Posterior cingulate gyrus (tissue), 11 donors: ENCODE results near the gene E2F6.

Experiments
- DNase-seq, 10 donors: peaks; one replicate each; pipeline versions ENCODE4 v3.0.0 to v3.0.0-alpha.2; 2020 to 2021; ENCODE audit warnings: mixed read lengths in 3 of 10
- intact Hi-C: fragments of 100-400 bp; cut with DNase I; formaldehyde crosslinking; loops from one replicate; pipeline ENCODE4 v1.15.1; 2023

The E2F6 gene, protein sequence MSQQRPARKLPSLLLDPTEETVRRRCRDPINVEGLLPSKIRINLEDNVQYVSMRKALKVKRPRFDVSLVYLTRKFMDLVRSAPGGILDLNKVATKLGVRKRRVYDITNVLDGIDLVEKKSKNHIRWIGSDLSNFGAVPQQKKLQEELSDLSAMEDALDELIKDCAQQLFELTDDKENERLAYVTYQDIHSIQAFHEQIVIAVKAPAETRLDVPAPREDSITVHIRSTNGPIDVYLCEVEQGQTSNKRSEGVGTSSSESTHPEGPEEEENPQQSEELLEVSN

DNA sequence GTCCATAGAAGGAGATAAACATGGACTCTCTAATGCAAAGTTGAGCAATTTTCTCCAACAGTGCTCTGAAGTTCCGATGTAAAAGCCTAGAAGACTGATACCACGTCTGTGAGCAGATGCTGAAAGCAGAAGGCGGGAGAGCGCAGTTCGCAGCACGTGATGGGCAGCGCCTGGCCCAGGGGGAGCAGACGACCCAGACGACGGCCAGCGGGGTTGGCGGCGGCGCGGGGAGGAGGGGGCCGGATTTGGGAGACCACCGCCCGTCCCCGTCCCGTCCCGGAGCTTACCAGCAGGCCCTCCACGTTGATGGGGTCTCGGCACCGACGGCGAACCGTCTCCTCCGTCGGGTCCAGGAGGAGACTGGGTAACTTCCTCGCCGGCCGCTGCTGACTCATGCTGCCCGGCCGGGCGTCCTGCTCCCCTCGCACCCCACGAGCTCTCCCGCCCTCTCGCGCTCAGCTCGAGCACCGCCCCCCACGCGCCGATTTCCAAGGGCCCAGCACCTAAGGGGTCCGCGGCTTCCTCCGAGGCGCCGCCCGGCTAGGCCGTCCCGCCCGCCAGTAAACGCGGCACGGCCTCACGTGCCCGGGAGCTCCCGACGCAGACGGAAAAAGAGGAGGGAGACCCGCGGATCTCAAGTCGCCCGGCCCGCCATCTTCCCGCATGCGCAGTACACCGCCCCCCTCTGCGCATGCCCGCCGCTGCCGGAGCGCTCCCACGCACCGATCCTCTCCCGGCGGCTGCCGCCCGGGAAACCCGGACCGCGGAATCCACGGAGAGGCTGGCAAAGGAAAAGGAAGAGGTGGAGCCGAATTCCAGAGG is at the start of gene E2F6:
Gene E2F6 (minus strand): TSS at position 677 of the 822 bp plus-strand sequence. CDS start 282 bp downstream, at position 395.
- peak; percentile 88 to 99 (median 92) for DNase-seq
- intact Hi-C loops = no loop called here

DNA sequence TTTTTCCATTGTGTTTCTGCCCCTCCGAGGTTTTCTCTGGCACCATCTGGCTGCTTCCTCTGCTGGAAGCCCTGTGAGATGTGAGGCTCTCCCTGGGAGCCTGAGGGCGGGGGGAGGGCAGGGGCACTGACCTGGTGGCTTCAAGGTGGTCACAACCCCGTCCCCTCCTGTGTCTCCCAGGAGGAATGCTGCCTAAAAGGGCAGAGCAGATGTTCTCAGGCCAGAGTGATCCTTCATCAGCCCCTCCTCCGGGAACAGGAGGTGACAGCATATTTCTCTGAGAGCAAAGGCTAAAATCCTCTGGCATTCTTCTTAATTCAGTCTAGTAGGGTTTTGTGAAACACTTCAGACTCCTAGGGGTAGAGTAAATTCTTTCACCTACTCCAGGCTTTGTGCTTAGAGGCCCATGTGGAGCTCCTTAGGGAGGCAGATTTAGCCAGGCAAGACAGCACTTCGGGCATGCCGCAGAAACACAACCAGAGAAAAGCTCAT is 49.6 kb upstream of the E2F6 start:
- DNase-seq = no peak
- intact Hi-C loops = no loop called here

DNA sequence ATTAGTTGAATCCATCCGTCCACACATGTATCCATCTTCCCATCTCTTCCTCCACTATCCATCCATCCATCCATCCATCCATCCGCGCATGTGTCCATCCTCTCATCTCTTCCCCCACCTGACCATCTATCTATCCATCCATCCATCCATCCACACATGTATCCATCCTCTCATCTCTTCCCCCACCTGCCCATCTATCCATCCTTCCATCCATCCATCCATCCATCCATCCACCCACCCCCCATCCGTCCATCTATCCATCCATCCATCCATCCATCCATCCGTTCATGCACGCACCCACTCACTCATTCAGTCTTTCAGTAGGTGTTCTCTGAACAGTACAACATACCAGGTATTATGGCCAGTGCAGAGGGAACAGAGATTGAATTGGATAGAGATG is 48.9 kb upstream of the E2F6 start:
- DNase-seq = no peak
- intact Hi-C loops = no loop called here

DNA sequence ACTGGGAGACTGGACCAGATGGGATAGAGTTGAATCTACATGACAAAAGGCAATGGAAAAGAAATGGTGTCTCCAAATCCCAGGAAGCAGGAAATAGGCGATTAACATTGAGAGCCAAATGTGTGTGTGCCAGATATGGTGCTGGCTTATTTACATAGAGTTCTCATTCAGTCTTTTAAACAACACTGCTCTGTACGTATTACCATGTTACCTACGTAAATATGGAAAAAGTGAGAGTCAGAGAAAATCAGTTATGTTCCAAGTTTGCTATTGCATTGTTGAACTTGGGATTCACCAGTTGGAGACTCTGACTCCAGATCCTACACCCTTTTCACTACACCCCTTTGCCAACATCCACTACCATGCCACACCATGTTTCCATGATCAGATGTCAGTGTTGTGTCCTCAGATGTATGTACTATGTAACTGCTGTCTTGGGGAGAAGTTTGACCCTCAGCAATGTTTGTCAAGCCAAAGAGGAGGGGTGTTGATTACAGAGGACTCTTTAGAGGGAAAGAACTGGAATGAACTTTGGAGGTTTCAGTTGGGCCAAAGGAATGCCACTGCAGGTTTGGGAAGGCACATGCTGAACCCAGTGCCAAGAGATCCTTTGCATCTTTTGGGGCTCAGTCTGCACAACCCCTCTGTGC is 48.2 kb upstream of the E2F6 start:
- no peak for DNase-seq
- intact Hi-C loops = no loop called here

DNA sequence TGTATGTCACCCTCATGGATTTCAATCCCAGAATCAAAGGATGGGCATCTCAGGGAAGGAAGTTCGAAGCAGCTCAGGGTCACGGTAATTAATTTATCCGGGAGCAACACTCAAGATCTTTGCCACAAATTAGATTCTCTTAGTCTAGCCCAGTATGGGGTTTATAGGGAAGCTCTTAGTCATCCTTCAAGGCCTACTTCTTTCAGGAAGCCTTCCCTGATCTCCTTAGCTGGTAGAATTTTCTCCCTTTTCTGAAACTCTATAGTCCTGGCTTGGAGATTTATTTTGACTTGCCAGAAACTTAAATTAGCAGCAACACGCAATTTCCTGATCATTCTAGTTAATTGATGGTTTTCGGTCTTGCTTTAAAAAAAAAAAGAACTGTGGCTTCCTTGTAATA is 47.4 kb upstream of the E2F6 start:
- intact Hi-C loops = no loop called here
- DNase-seq = no peak

DNA sequence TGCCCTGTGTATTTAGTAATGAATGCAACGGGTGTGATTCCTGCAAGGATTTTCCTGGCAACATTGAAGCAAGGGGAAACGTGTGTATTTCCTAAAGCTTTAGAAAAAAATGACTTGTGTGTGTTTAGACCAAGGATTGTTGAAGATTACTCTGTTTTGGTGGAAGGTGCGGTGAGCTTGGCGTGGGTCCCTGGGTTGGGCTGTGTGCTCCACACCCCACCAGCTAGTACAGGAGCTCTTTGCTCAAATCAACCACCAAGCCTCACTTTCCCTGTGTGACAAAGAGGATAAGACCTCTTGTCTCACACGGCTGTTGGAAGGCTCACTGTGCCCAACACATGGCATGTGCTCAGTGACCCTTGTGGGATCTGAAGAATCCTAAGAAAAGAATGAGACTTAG is 46.5 kb upstream of the E2F6 start:
- no peak for DNase-seq
- intact Hi-C loops = no loop called here

DNA sequence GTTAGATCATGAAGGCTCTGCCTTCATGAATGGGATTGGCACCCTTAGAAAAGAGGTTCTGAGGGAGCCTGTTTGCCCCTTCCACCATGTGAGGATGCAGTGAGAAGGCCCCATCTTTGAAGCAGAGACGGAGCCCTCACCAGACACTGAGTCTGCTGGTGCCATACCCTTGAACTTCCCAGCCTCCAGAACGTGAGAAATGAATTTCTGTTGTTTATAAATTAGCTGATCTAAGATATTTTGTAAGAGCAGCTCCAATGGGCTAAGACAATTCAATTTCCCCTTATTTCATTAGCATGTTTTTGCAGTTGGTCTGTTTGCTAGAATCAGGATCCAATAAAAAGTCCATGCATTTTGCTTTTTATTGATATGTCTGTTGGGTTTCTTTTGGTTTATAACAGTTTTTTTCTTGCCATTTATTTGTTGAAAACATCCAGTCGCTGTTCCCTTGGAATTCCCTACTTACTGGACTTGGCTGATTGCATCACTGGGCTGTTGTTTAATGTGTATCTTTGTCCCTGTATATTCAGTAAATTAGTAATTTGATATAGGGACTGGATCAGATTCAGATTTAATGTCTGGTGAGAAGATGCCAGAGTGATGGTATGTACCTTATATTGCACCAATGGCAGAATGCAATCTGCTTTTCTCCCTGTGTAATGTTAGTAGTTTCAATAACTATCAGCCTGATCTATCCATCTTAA is 43.8 kb upstream of the E2F6 start:
- intact Hi-C loops = no loop called here
- no peak for DNase-seq

DNA sequence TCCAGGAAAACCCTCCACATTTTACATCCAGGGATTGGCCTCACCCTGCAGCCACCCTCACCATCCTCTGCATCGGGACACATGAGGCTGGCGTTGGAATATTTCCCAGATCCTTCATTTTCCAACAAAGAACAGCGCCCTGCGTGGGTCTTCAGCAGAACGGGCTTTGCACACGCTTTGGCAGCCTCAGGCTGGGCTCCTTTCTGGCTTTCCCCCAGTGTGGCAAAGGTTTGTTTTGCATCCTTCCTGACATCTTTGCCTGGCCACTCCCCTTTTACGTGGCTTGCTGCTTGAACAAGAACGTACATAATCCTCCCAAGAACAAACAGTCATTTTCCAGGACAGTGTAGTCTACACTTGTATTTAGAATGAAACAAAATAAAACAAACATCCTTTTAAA is 42.3 kb upstream of the E2F6 start:
- intact Hi-C loops = no loop called here
- DNase-seq = peak in 9 of 10 donors; percentile 22 to 87 (median 36)

DNA sequence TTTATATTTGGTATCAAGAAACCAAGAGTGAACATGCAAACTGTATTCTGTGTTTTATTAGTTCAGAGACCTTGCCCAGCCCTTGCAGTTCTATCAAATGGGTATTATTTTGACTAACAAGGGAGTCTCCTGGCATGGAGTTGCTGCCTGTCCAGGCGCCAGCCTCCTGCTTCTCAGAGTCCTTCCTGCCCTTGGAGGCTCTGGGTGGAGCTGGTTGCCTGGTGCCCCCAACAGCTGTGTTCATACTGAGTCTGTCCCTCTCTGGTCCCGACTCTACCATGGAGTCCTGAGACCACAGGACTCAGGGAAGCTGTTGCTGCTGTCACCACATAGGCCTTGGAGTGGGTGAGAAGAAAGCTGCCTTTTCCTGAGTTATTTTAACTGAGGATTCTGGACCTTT is 41.6 kb upstream of the E2F6 start:
- intact Hi-C loops = no loop called here
- no peak for DNase-seq

DNA sequence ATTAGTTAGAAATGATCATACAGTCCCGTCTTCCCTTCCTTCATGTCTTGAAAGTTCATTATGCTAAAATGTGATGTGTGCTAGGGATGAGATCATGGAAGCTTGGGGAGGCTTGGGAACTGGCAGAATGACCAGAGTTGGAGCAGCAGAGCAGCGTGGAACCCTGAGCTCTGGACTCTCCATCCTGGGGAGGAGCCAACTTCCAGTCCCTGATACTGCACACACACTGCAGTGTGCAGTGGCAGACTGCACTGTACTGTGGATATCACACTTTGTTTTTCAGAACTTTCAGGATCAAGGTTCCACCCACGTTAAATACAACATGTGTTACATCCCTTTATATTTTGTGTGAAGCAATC is 40.6 kb upstream of the E2F6 start:
- intact Hi-C loops = no loop called here
- no peak for DNase-seq

DNA sequence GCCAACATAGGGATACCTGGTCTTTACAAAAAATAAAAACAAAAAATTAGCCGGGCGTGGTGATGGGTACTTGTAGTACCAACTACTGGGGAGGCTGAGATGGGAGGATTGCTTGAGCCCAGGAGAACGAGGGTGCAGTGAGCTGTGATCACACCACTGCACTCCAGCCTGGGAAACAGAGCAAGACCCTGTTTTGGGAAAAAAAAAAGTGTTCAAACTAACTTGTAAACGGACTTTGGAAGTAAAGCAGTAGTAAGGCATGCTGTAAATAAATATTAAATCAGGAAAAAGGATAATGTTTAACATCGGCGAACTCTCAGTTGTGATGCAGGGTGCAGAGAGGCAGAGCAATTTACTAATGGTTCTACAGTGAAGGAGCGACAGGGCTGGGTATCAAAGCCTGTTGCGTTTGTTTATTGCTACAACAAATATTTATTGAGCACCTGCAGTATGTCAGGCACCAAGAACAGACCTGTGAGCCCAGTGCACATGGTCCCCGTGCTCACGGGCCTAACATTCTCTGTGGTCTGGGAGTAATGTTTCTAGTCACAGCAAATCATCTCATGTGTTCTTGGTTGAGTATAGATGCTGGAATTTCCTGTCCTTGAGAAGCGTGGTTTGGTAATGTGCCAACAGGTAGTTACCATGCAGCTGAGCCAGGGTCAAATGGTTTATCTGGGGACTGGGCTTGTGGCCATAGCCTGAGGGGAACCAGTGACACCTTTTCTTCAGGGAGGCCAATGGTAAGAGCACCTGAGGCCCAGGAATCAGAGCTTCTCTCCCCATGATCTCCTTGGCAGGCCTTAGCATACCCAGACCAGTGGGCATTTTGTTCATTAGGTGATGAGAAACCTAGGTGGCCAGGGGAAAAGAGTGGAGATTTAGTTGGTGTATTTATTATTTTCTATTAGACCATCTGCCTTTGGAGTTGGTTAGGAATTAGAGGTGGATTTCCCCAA is 40.0 kb upstream of the E2F6 start:
- intact Hi-C loops = no loop called here

DNA sequence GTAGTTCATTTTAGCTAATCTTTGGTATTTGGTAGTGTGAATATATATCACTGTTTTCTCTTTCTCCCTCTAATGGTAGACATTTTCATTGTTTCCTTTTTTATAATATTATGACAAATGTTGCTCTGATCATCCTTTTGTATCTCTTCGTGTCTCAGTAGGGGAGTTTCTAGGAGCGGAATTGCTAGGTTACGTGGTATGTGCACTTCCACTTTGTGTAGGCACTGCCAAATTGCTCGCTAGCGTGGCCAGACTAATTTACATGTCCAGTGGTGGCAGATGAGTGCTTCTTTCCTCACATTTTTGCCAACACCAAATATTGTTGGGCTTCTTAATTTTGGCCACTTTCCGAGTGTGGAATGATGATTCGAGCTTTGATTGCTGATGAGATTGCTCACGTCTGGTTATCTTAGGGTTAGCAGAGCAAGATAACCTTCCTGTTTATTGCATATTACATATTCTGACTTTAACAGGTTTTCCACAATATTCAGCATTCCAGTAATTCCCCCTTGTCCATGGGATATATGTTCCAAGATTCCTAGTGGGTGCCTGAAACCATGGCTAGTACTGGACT is 37.5 kb upstream of the E2F6 start:
- no peak for DNase-seq
- intact Hi-C loops = no loop called here

More for the DNA sequence above, 40.0 kb upstream of the E2F6 start:
- no peak for DNase-seq

DNA sequence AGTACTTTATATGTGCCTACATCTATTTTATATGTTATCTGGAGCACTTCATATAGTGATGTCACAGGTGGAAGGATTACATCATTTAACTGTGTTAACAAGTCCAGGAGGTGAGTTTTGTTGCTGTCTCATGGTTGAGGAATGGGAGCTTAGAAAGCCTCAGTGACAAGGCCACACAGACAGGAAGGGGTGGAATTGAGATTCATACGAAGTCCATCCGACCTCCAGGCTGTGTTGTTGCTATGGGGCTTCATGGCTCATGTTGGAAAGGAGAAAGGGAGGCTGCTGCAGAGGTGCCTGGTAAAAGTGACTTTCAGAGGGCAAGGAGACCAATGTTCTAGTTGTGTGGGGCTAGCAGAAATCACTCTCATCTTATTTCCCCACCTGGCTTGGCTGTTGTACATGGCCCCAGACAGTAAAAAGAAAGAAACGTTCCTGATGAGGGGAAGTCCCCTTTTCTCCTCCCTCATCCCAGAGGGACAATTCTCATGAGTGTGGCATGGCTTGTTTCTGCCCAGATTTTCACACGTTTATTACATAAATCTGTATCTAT is 36.9 kb upstream of the E2F6 start:
- DNase-seq = no peak
- intact Hi-C loops = no loop called here

DNA sequence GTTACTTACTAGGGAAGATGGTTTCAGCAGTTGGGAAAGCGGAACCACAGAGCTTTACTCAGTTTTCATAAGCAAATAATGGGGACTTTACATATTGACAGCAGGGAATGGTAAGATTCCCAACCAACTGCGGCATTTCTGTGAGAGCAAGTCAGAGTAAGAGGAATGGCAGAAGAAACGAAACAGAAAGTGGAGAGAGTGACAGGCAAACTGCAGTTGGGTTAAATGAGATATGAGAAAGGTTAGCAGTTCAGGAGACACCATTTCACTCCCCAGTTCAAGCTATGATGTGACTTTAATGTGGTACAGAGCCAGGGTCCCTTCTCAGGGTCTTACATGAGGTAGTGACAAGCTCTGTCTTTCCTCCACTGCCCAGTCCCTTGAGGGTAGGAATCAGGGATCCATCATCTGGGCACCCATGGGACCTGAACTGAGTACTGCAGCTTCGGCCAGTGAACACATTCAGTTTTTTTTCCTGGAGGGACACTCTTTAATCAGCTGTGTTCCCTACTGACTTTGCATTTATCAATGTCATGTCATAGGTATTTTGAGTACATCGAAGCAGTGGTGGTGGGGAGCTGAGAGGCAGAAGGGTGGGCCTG is 34.8 kb upstream of the E2F6 start:
- no peak for DNase-seq
- intact Hi-C loops = no loop called here

DNA sequence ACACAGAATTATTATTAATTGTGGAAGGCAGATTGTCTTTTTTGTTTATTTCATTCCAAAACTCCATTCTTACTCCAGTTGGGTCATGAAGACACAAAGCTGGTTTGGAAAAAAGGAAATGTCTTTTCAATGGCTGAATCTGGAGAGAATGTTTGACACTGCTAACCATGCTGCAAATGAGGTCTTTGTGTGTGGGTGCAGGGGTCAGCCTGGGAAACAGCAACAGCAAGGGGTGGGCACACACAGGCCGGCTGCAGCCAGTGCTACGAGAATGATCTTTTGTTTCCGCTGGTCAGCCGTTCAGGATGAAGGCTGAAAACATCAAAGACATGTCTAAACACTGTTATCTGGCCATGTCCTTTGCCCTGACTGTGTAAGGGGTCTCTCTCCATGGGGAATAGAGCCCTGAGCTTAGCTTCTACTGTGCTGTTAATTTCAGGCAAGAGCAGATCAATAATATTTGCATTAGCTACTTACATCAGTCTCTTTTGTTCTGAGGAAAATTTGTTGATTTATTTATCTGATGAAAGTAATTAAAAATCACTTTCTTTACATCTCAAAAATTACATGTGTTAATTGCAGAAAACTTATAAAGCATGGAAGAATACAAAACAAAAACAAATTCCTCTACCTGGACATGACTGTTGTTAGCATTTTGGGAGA is 33.3 kb upstream of the E2F6 start:
- intact Hi-C loops = no loop called here
- peak in 7 of 10 donors; percentile 34 to 92 (median 48) for DNase-seq

DNA sequence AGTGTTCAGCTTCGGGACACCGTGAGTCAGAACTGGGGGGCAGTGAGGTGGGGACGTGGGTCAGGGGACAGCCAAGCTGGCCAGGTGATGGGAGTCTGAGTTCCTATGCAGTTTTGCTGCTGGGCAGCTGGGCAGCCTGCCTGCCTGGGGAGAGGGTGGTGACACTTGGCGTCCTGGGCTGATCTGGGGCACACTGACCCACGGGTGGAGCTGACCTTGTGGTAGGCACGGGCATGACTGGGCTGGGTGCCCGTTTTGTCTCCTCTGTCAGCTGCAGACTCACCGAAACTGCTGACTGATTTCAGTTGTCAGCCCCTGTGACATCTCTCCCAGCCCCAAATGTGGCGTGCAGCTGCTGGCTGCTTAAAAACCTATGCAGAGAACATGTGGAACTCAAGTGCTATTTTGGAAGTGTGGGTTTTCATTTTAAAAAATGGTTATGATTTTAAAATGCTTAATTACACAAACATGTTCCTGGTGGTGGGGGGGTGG is 32.6 kb upstream of the E2F6 start:
- DNase-seq = peak; percentile 63 to 96 (median 76)

DNA sequence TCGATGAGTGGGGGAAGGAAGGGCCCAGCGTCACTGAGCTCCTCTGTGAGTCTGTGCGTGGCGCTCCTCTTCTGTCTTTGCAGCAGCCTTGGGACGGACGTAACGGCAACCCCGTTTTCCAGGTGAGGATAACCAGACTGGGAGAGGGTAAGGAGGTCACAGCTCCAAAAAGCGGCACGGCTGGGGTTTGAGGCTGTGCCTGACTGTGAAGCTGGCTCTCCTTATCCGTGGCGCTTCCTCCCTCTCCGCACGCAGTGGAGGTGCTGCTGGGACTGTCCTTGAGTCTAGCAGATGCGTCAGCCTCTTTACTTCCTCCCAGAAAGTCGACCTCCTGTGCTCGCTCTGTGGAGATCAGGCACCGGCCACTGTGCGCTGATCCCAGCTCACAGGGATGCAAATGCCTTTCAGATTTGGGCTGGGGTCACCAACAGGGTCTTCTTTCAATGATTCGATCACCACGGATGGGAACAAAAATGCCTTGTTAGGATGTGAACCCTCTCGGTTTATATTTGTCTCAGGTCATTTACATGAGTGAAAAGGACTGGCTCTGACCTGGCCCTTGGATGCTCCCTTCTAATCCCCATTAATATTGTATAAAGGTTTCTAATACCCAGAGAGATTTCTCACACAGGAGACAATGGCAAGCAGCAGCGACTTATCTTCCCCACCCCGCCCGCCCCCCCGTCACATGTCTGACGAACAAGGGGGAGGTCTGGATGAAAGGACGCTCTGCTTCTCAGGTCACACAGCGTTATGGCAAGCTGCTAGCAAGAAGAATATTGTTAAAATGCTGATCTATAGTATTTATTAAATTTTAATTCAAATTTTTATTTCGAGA is 30.1 kb upstream of the E2F6 start:
- intact Hi-C loops = no loop called here

More for the DNA sequence above, 32.6 kb upstream of the E2F6 start:
- intact Hi-C loops = no loop called here

More for the DNA sequence above, 30.1 kb upstream of the E2F6 start:
- DNase-seq = peak in 9 of 10 donors; percentile 29 to 92 (median 47)
